Esophagus muscularis mucosa (tissue), 3 donors: ENCODE data around the gene TMEM240.
"Not testable (repeated sequence)": the region's sequence is repeated elsewhere in the genome, so short reads cannot be mapped to it uniquely, and the experiment has no call there.

Experiments
- POLR2AphosphoS5 ChIP-seq, 2 donors: sonication (generic); formaldehyde crosslinking; IDR thresholded peaks; one replicate each; pipeline ENCODE4 v1.6.1; 2017; ENCODE audit warnings: antibody characterized with exemption in 2 of 2
- TF ChIP-seq, protein P1 (sequence below), 3 experiments: fragments of 200-600 bp in 2 of 3; fragments of 450-650 bp in 1 of 3; sonication (generic) in 2 of 3; IDR thresholded peaks; one replicate each; pipeline ENCODE4 v1.5.1; 2017 to 2019; ENCODE audit warnings: antibody characterized with exemption in 3 of 3, mild to moderate bottlenecking in 2 of 3, moderate library complexity in 1 of 3

DNA sequence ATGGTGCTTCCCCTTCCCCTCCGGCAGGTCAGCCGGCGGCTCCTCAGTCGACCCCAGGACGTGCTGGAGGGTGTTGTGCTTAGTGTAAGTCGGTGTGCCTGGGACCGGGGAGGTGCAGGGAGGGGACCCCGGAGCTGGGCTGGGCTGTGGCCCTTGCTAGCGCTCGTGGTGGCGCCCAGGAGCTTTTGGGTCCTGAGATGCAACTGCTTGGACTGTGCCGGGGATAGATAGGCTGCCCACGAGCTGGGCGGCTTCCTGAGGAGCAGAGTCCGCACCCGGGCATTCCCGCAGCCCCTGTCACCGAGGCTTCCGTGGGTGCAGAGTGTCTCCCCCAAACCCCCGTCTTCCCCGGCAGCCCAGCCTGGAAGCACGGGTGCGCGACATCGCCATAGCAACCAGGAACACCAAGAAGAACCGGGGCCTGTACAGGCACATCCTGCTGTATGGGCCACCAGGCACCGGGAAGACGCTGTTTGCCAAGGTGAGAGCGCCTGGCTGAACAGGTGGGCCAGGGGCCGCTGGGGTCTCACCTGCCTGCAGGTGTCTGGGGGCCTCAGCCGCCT, 54.6 kb downstream of the TMEM240 start:
- TF ChIP-seq, protein P1, sequence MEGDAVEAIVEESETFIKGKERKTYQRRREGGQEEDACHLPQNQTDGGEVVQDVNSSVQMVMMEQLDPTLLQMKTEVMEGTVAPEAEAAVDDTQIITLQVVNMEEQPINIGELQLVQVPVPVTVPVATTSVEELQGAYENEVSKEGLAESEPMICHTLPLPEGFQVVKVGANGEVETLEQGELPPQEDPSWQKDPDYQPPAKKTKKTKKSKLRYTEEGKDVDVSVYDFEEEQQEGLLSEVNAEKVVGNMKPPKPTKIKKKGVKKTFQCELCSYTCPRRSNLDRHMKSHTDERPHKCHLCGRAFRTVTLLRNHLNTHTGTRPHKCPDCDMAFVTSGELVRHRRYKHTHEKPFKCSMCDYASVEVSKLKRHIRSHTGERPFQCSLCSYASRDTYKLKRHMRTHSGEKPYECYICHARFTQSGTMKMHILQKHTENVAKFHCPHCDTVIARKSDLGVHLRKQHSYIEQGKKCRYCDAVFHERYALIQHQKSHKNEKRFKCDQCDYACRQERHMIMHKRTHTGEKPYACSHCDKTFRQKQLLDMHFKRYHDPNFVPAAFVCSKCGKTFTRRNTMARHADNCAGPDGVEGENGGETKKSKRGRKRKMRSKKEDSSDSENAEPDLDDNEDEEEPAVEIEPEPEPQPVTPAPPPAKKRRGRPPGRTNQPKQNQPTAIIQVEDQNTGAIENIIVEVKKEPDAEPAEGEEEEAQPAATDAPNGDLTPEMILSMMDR (IDR thresholded peaks at IDR 0.05): not testable (repeated sequence)
- TF ChIP-seq POLR2AphosphoS5 (IDR thresholded peaks at IDR 0.05): not testable (repeated sequence)
